WTC11 (cell line): ENCODE measurements around the gene KLB. TPM values are rescaled to one million over a fixed set of nuclear protein-coding genes. Genes with fewer than 3 reads are reported as not detected.
A peak's percentile ranks its signal among the peaks of the same experiment; 100 is the strongest.

Experiments
- ATF3 ChIP-seq: sonication (generic); formaldehyde crosslinking; conservative IDR thresholded peaks from 2 replicates; pipeline ENCODE4 v1.8.1; 2022; ENCODE audit warnings: mild to moderate bottlenecking, missing genetic modification reagents
- CBFB ChIP-seq: sonication (generic); formaldehyde crosslinking; IDR thresholded peaks from 2 replicates; pipeline ENCODE4 v1.8.1; 2022; ENCODE audit warnings: mild to moderate bottlenecking, low read depth, missing genetic modification reagents
- CDX4 ChIP-seq: fragments of 250-450 bp; sonication (Bioruptor Pico); IDR thresholded peaks from 2 replicates; pipeline ENCODE4 v1.9.0; 2021; ENCODE audit warnings: moderate library complexity, mild to moderate bottlenecking, inconsistent platforms, borderline replicate concordance
- CREB1 ChIP-seq: sonication (generic); formaldehyde crosslinking; IDR thresholded peaks from 2 replicates; pipeline ENCODE4 v1.8.0; 2023; ENCODE audit warnings: mild to moderate bottlenecking, missing genetic modification reagents
- ELF4 ChIP-seq: sonication (generic); formaldehyde crosslinking; IDR thresholded peaks from 2 replicates; pipeline ENCODE4 v1.8.1; 2022; ENCODE audit warnings: low read depth, mild to moderate bottlenecking, moderate library complexity, missing genetic modification reagents
- GRHL2 ChIP-seq: fragments of 250-450 bp; sonication (Bioruptor Pico); IDR thresholded peaks from 2 replicates; pipeline ENCODE4 v1.8.0; 2022; ENCODE audit warnings: mild to moderate bottlenecking, moderate library complexity; ENCODE audit not compliant: insufficient replicate concordance, severe bottlenecking
- IRF2 ChIP-seq: sonication (generic); formaldehyde crosslinking; IDR thresholded peaks from 2 replicates; pipeline ENCODE4 v1.8.0; 2022; ENCODE audit warnings: low read depth, missing genetic modification reagents, borderline replicate concordance
- MXD4 ChIP-seq: fragments of 250-450 bp; sonication (Bioruptor Pico); IDR thresholded peaks from 2 replicates; pipeline ENCODE4 v1.8.0; 2021; ENCODE audit warnings: mild to moderate bottlenecking, moderate library complexity, borderline replicate concordance
- NR1H2 ChIP-seq: sonication (generic); formaldehyde crosslinking; IDR thresholded peaks from 2 replicates; pipeline ENCODE4 v1.9.0; 2021; ENCODE audit warnings: mild to moderate bottlenecking, moderate library complexity, missing genetic modification reagents
- PRRX2 ChIP-seq: fragments of 250-450 bp; sonication (Bioruptor Pico); IDR thresholded peaks from 2 replicates; pipeline ENCODE4 v1.8.0; 2021; ENCODE audit warnings: mild to moderate bottlenecking
- RELA ChIP-seq: sonication (generic); formaldehyde crosslinking; IDR thresholded peaks from 2 replicates; pipeline ENCODE4 v1.8.1; 2022; ENCODE audit warnings: missing genetic modification reagents, mild to moderate bottlenecking, borderline replicate concordance
- STAT6 ChIP-seq: sonication (generic); formaldehyde crosslinking; conservative IDR thresholded peaks from 2 replicates; pipeline ENCODE4 v1.8.1; 2023; ENCODE audit warnings: mild to moderate bottlenecking, low read depth, missing genetic modification reagents, moderate library complexity
- USF2 ChIP-seq: sonication (generic); formaldehyde crosslinking; IDR thresholded peaks from 2 replicates; pipeline ENCODE4 v1.8.1; 2023; ENCODE audit warnings: mild to moderate bottlenecking, missing genetic modification reagents, moderate library complexity
- ZNF138 ChIP-seq: sonication (generic); formaldehyde crosslinking; conservative IDR thresholded peaks from 2 replicates; pipeline ENCODE4 v1.8.1; 2022; ENCODE audit warnings: mild to moderate bottlenecking, moderate library complexity, missing genetic modification reagents
- ZNF396 ChIP-seq: fragments of 250-450 bp; sonication (Bioruptor Pico); IDR thresholded peaks from 2 replicates; pipeline ENCODE4 v1.8.0; 2021; ENCODE audit warnings: mild to moderate bottlenecking, moderate library complexity, borderline replicate concordance
- ZSCAN18 ChIP-seq: fragments of 250-450 bp; sonication (Bioruptor Pico); IDR thresholded peaks from 2 replicates; pipeline ENCODE4 v2.1.2; 2022; ENCODE audit warnings: mild to moderate bottlenecking, moderate library complexity
- total RNA-seq: library from RNA; stranded (reverse); gene quantifications from 3 replicates; pipeline ENCODE4 v1.2.3, GENCODE V29; 2021
- TF ChIP-seq, protein P1 (sequence below): sonication (generic); formaldehyde crosslinking; IDR thresholded peaks from 2 replicates; pipeline ENCODE4 v1.8.0; 2022; ENCODE audit warnings: mild to moderate bottlenecking, missing genetic modification reagents
- TF ChIP-seq, protein P2 (sequence below): sonication (generic); formaldehyde crosslinking; IDR thresholded peaks from 2 replicates; pipeline ENCODE4 v1.8.1; 2022; ENCODE audit warnings: low read depth, mild to moderate bottlenecking, moderate library complexity, missing genetic modification reagents, borderline replicate concordance
- TF ChIP-seq, protein P3 (sequence below): fragments of 250-450 bp; sonication (Bioruptor Pico); IDR thresholded peaks from 2 replicates; pipeline ENCODE4 v1.8.0; 2021; ENCODE audit warnings: mild to moderate bottlenecking
- TF ChIP-seq, protein P4 (sequence below): fragments of 250-450 bp; sonication (Bioruptor Pico); IDR thresholded peaks from 2 replicates; pipeline ENCODE4 v1.9.0; 2021; ENCODE audit warnings: mild to moderate bottlenecking, borderline replicate concordance
- TF ChIP-seq, protein P5 (sequence below): sonication (generic); formaldehyde crosslinking; IDR thresholded peaks from 2 replicates; pipeline ENCODE4 v1.8.1; 2023; ENCODE audit warnings: mild to moderate bottlenecking, missing genetic modification reagents, moderate library complexity

The KLB gene
- total RNA-seq, 1 experiment from 2014 or later: not detected

DNA sequence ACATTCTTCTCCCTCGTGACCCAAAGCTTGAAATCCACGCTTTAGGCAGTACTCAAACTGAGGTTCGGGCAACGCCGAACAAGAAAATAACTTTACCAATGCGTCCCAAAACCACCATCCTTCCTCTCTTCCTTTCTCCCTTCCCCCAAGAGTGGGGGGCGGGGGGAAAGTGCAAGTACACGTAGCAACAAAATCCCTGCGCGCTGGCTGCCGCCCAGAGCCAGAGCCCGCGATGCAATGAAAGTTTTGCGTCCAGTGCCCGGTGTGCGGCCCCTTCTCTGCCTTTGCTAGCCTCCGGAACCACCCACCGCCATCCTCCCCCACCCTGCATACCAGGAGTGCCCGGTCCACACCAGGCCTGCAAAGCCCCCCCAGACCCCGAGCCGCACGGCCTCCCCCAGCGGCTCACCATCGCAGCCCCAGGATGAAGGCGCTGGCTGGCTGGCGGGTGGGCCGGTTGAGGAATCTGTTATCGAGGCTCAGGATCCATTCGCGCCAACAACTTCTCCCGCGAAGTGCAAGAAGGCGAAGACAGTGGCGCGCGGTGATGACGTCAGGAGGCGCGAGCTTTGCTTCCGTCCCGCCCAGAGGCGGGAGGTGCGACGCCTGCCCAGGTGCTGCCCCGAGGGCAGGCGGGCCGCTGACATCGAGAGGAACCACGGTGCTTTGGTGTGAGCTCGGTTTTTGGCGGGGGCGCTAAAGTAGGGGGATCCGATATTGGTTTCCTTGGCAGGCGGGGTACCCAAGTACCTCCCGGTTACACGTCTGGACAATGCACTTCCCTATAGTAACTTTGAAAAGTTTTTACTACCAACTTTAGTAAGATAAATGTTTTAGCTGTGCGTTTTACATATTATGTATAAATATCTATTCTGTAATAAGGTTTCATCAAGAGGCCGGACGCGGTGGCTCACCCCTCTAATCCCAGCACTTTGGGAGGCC lies 40.6 kb upstream of the KLB start, which contains the start of gene RFC1 (continued):
- TF ChIP-seq, protein P1, sequence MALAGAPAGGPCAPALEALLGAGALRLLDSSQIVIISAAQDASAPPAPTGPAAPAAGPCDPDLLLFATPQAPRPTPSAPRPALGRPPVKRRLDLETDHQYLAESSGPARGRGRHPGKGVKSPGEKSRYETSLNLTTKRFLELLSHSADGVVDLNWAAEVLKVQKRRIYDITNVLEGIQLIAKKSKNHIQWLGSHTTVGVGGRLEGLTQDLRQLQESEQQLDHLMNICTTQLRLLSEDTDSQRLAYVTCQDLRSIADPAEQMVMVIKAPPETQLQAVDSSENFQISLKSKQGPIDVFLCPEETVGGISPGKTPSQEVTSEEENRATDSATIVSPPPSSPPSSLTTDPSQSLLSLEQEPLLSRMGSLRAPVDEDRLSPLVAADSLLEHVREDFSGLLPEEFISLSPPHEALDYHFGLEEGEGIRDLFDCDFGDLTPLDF (CRISPR knock-in tag): peak; percentile 99
- peak; percentile 97 for TF ChIP-seq ELF4 (CRISPR knock-in tag)
- TF ChIP-seq, protein P2, sequence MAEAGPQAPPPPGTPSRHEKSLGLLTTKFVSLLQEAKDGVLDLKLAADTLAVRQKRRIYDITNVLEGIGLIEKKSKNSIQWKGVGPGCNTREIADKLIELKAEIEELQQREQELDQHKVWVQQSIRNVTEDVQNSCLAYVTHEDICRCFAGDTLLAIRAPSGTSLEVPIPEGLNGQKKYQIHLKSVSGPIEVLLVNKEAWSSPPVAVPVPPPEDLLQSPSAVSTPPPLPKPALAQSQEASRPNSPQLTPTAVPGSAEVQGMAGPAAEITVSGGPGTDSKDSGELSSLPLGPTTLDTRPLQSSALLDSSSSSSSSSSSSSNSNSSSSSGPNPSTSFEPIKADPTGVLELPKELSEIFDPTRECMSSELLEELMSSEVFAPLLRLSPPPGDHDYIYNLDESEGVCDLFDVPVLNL (CRISPR knock-in tag): peak; percentile 98
- peak; percentile 100 for TF ChIP-seq CREB1 (CRISPR knock-in tag)
- TF ChIP-seq, protein P3, sequence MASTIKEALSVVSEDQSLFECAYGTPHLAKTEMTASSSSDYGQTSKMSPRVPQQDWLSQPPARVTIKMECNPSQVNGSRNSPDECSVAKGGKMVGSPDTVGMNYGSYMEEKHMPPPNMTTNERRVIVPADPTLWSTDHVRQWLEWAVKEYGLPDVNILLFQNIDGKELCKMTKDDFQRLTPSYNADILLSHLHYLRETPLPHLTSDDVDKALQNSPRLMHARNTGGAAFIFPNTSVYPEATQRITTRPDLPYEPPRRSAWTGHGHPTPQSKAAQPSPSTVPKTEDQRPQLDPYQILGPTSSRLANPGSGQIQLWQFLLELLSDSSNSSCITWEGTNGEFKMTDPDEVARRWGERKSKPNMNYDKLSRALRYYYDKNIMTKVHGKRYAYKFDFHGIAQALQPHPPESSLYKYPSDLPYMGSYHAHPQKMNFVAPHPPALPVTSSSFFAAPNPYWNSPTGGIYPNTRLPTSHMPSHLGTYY (CRISPR knock-in tag): no peak
- no peak for TF ChIP-seq PRRX2 (CRISPR knock-in tag)
- TF ChIP-seq RELA (CRISPR knock-in tag): peak; percentile 99
- TF ChIP-seq ZSCAN18 (CRISPR knock-in tag): no peak
- peak; percentile 63 for TF ChIP-seq USF2
- peak; percentile 80; the same call in 1 of the 2 replicates for TF ChIP-seq NR1H2
- no peak for TF ChIP-seq GRHL2 (CRISPR knock-in tag)
- TF ChIP-seq STAT6 (CRISPR knock-in tag): 0 out of 2 replicates have a peak, but pooled peaks have one; percentile 81
- no peak for TF ChIP-seq CDX4 (CRISPR knock-in tag)
- TF ChIP-seq ATF3 (CRISPR knock-in tag): peak; percentile 95
- peak; percentile 98 for TF ChIP-seq ZNF138 (CRISPR knock-in tag)
- TF ChIP-seq ZNF396 (CRISPR knock-in tag): no peak
- TF ChIP-seq MXD4 (CRISPR knock-in tag): no peak
- TF ChIP-seq, protein P4, sequence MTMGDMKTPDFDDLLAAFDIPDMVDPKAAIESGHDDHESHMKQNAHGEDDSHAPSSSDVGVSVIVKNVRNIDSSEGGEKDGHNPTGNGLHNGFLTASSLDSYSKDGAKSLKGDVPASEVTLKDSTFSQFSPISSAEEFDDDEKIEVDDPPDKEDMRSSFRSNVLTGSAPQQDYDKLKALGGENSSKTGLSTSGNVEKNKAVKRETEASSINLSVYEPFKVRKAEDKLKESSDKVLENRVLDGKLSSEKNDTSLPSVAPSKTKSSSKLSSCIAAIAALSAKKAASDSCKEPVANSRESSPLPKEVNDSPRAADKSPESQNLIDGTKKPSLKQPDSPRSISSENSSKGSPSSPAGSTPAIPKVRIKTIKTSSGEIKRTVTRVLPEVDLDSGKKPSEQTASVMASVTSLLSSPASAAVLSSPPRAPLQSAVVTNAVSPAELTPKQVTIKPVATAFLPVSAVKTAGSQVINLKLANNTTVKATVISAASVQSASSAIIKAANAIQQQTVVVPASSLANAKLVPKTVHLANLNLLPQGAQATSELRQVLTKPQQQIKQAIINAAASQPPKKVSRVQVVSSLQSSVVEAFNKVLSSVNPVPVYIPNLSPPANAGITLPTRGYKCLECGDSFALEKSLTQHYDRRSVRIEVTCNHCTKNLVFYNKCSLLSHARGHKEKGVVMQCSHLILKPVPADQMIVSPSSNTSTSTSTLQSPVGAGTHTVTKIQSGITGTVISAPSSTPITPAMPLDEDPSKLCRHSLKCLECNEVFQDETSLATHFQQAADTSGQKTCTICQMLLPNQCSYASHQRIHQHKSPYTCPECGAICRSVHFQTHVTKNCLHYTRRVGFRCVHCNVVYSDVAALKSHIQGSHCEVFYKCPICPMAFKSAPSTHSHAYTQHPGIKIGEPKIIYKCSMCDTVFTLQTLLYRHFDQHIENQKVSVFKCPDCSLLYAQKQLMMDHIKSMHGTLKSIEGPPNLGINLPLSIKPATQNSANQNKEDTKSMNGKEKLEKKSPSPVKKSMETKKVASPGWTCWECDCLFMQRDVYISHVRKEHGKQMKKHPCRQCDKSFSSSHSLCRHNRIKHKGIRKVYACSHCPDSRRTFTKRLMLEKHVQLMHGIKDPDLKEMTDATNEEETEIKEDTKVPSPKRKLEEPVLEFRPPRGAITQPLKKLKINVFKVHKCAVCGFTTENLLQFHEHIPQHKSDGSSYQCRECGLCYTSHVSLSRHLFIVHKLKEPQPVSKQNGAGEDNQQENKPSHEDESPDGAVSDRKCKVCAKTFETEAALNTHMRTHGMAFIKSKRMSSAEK (CRISPR knock-in tag): peak; percentile 87; the same call in 1 of the 2 replicates
- TF ChIP-seq, protein P5, sequence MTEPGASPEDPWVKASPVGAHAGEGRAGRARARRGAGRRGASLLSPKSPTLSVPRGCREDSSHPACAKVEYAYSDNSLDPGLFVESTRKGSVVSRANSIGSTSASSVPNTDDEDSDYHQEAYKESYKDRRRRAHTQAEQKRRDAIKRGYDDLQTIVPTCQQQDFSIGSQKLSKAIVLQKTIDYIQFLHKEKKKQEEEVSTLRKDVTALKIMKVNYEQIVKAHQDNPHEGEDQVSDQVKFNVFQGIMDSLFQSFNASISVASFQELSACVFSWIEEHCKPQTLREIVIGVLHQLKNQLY (CRISPR knock-in tag): peak; percentile 98
- TF ChIP-seq IRF2: peak; percentile 96
- peak; percentile 92; the same call in 1 of the 2 replicates for TF ChIP-seq CBFB
